Activated CD4-positive, alpha-beta T cell treated with anti-CD3 and anti-CD28 coated beads, Interleukin-2, Interleukin-6, amounts not matched to agents 100 ng/mL and 50 ng/mL, durations not matched to agents 16 hours and 8 hours (primary cell): Measurements from ENCODE around the gene HSPA12A.

Experiments used
- DNase-seq: peaks from one replicate; pipeline ENCODE4 v3.0.0-alpha.2; 2020

HSPA12A gene

DNA sequence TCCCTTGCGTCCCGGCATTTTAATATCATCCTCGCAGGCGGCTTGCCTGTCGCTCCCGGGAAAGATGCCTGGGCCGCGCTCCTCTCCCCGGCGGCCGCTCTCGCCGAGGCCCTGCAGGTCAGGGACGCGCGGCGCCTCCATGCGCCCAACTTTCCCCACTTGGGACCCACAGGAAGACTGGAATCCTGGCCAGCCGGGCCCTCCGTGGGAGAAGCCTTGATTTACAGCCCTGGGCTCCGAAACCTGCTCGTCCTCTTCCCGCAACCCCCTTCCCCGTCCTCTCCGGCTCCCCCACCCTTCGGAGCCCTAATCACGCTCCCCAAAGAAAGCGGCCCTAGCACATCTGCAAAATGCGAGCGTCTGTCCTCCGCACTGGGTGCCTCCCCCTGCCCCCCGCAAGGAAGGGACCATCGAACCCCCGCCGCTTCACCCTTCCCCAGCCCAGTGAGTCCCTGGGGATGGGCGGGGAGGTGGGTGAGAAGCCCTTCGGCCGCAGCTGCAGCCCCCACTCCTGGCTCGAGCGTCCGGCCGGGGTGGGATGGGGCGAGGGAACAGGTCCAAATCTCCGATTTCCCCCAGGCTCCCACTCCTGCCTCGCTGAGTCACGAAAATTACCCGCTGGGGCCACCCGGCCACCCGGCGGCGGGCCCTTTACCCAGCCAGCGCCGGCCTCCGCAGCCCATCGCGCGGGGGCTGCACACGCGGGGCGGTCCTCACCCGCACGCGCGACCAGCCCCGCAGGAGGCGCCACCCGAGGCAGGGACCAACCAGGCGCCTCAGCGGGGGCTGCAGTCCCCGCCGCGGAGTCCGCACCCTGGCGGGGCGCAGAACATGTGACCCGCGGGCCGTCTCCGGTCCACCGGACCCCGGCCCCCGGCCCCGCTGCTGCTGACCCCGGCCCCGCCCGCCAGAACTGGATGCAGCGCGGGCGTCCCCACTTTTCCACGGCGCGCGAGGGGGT, 695 bp downstream of the HSPA12A start:
- DNase-seq = no peak

DNA sequence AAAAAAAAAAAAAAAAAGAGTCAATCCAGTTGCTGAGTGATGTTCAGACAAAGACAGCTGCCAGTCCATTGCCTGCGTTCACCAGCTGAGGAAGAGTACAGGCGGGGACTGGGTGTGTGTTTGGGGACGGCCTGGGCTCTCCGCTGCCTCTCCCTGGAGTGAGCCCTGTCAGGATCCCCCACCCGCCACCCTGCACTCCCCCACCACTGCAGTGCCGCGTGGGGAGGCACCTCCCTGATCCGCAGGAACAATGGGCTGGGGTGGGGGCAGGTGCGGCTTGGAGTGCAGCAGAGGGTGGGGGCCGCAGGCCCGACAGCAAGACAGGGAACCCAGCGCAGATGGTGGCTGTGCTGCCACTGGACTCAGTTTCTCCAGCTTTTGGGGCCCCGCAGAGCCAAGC, 1.4 kb downstream of the HSPA12A start:
- no peak for DNase-seq

DNA sequence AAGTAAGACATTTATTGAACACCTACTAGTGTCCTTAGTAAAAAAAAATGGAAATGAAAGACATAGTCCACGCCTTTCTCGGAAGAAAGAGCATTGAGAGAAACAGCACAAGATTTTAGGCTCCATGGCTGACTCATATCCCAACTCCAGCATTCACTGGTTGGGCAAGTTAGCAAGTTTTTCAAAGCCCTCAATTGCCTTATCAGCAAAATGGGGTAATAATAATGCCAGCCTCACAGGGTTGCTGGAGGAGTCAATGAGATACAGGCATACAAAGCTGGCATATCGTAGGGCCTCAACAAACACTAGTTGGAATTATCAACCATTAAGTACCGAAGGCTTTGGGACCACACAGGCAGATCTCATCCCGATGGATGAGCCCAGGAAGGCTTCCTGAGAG, 4.0 kb downstream of the HSPA12A start:
- DNase-seq = no peak

DNA sequence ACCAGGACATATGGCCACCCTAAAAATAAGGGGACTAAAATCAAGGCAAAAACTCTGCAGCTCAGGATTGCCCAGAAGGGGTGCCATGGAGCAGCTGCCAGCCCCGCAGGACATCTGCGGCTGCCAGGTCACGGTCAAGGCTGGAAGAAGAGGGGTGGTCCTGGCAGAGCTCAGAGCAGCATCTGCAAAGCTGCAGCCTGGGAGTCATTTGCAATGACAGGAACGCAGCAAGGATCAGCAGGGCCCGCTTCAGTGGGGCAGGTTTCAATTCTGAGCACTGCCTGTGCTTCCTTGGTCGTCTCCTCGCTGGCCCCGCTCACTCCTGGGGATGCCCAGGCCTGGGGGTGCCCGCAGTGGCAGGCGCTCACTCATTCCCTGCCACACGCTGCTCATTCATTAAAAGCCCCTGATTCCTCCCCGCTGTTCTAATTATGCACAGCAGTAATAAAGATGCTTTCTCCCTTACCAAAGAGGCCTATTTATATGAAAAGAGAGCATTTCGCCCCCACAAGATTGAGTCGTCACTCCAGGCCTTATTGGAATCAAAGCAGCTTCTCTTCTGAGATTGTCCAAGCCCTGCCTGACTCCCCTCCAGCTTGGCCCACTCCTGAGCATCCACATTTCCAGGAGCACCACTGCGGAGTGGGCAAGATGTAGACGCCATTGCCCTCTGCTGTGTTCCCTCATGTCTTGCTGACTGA, 4.6 kb downstream of the HSPA12A start:
- no peak for DNase-seq

DNA sequence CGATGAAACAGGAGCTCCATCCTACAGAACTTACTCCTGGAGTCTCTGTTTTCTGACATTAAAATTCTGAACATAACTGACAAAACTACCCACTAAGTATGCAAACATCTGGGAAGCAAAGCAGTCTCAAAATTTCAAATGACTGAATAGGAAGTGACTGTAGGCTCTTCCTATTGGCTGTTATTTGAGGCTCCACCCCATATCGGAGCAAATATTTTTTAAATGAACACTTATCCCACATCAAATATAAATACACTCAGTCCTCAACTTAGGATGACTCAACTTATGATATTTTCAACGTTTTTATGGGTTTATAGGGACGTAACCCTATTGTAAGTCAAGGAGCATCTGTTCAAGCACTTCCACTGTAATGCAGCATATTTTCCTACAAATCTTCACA, 8.8 kb downstream of the HSPA12A start:
- DNase-seq = no peak

DNA sequence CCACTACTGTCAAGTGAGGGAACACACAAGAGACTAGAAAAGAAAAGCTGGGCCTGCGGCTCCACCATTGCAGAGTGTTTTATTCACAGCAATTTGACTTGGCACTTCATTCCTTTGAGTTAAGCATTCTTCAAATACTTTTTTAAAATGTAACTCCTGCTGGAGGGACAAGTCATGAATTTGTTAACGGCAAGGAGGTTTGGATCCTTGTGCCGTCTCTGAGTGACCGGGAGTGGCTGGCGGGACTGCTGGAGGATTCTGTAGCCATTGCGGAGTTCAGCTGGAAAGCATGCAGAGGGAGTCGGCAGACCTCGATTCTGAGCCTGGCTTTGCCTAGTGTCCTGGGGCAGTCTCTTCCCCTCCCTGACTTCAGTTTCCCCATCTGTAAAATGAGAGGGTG, 9.8 kb downstream of the HSPA12A start:
- DNase-seq = no peak

DNA sequence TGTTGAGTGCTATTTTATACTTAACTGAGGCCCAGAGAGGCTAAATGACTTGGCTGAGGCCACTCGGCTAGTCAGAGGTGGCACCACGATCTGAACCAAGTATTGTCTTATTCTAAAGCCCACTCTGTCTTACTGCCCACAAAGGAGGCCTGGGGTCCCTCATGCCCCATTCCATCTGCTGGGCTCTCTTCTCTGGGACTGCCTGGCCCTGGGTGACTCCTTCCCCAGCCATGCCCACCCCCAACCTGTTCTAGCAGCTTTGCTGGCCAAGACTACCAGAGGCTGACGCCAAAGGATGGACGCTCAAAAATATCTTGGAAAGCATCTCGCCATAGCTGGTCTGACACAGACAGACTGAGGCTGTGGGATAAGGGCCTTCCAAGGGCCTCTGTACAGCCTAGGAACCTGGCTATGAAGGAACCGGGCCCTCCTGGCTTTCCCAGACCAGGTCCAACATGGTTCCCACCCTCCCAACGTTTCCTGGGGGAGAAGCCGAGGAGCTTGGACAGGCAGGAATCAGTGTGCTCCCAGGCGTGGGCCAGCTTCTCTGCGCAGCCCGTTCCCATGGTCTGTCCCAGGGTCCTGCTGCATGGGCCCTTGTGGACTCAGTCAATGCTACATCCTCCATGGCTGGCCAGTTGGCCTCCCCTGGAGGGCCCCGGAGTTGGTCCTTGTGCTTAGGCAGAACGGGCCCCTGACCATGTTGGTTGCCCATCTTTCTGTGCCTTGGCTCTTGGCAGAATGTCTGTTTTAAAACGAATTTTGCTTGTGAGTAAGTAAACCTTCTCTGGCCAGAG, 11.7 kb downstream of the HSPA12A start:
- DNase-seq = no peak

DNA sequence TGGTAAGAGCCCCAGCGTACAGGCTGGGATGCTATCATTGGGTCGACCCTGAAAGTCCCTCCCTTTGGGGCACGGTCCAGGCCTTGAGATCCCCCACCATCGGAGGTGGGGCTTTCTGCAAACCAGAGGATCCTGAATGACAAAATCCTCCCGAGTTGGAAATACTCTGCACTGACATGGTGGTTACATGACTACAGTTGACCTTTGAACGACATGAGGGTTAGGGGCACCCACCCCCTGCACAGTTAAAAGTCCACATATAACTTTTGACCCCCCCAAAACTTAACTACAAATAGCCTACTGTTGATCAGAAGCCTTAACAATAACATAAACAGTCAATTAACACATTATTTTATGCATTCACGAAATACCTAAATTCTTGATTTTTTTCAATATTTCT, 13.1 kb downstream of the HSPA12A start:
- DNase-seq = no peak

DNA sequence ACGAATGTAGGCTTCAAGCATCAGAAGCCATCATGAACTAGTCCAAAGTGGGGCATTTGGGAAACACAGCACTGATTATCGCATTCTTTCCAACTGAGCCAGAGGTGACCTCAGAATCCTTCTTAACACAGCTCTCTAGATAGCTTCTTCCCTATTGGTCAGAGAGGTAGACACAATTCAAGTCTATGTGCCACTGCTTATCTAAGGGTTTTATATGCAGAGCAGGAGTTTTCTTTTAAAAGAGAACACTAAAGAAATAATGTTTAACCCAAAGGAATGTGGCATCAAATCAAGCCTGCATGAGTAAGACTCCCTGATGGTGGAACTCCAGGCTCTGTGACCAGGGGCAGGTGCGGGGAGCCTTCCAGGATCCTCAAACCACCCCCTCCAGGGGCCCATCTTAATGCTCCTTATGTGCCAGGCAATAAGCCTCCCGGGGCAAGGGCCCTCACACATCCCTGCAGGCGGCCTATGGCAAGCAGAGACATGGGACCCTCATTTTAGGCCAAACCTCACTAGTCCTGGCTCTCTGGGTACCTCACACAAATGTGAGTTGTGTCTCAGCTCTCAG, 13.8 kb downstream of the HSPA12A start:
- DNase-seq = no peak

DNA sequence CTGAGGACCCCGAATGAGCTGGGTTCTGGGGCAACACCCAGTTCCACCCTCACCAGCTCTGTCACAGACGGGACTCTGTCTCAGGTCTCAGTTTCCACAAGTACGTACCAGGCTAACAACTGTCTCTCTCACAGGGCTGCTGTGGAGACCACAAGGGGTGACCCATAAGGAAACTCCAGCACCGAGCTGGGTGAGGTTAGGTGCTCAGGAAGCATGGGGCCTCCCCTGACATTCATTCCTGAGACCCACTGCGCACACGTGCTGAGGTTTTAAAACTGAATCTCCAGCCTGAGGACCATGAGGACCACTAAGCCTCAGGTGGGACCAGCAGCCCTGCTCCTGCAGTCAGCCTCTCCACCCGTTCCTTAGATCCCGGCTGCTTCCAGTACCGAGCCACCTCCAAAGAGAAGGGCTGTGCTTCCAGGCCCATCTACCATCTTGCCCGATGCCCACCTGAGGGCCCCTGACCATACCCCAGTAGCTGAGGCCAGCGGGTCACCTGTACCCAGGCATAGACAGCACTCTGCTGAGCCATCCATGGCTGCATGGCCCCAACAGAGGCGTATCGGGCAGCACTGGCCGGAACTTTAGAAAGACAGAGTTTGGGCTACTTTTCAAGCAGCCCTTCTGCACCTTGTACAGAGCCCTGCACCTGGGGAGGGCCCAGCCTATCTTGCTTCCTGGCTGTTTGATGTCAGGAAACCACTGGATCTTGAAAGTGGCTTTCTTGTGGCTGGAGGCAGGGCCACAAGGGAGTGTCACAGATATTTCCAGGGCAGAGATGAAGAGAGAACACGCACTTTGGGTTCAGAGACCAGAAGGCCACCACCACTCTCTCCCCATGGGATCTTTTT, 18.7 kb downstream of the HSPA12A start:
- peak; percentile 28 for DNase-seq

DNA sequence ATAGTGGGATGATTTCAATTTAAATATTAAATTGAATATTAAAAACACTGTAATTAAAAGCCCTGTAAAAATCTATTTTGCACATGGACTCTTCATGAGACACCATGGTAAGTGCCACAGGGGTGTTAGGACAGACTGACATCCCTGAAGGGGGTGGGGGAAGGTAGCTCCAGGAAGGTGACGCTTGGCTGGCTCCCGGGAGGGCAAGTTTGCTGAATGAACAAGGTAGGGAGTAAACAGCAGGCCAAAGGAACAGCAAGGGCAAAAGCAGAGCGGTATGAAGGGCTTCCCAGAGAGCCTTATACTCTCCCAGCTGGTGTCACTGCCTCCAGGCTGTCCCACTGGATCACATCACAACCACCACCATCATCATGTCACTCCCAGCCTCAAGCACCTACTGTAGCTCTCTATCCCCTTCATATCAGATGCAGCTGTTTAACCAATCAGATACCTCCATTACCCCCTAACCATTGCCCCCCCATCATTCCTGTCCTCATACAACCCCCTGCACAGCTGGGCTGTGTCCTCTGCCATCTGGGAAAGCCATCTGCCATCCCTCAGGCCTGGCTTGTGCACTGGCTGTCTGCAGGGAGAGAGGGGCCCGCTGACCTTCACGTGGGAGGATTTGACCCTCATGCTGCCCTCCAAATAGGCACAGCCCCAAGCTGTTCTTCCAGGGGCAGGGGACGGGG, 19.5 kb downstream of the HSPA12A start:
- no peak for DNase-seq

DNA sequence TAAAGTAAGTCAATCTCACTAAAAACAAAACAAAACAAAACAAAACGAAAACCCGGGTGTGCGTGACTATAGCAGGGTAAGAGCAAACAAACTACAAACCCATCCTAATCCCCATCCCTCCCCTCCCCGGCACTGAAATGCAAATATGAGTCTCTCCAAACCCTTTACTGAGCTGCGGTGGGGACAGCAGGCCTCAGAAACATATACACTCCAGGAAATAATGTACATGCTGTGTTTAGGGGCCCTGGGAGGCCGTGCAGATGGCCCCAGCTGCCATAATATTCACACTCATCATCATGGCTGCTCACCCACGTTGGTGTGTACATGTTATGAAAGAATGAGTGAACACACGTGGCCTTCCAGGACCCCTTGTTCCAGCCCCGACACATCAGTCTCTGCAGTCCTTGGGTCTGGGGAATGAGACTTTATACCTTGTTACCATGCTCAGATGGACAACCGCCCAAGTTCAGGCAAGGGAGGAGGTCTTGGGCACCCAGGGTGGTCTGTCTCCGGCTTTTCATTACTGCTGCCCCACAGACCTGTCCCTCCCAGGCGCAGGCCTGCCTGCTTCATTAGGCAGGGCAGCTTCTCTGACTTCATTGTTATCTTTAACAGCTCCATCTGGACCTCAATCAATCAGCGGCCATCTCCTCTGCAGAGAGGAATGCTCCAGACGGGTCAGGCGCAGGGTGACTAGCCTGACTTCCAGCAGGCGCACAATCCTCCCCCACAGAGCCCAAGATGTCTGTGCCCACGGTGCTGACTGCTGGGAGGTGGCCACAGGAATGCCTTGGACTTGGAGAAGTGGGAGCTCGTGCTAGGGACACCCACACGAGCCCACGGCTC, 20.6 kb downstream of the HSPA12A start:
- no peak for DNase-seq

DNA sequence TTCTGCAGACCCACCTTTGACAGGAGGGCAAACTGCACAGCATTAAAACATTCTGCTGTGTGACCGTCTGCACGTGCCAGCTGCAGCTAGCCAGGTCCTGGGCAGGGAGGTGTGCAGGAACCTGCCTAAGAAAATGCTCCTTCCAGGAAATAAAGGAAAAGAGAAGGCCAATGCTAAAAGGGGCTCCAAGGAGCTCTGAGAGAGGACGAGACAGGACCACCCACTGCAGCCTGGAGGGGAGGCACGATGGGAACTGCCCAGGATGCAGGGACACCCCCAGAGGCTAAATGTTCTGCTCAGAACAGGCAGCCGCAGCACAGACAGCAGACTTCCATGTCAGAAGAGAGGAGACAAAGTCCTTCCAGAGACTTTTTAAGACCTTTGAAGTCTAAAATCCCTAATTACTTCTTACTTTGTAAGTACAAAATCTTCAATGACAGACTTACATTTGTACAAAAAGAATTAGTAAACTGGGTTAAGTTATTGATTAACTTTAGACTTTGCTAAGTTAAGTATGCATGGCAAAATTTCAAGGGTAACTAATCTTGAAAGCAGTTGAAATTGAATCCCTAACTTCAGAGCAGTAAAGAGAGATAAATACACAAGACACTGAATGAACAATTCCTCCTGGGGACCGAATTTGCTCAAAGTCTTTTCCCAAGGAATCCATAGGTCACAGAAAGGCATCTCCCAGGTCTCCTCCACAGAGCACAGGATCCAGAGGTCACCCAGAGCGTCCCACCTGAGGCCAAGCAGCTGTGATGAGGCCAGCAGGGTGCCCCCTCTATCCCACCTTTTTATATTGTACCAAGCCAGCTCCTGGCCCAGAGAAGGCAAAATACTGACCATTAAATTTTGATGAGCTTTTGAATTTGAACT, 21.5 kb downstream of the HSPA12A start:
- DNase-seq = no peak

DNA sequence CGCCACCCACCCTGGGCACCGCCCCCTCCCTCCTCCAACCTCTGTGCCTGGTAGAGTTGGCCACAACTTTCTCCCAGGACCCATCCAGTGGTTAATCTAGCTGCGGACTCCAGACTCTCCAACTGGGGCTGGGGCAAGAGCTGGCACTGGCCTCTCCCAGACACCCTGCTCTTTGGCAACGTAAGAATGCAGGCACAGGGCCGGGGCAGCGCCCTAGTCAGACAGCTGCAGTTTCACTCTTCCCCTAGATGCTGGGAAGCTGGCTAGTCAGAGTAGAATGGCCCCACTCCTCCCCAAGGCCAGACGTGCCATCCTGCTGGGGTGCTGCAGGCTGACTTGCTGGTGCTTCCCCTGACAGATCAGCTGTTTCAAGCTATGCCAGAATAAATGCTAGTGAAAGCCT, 22.1 kb downstream of the HSPA12A start:
- DNase-seq = no peak

DNA sequence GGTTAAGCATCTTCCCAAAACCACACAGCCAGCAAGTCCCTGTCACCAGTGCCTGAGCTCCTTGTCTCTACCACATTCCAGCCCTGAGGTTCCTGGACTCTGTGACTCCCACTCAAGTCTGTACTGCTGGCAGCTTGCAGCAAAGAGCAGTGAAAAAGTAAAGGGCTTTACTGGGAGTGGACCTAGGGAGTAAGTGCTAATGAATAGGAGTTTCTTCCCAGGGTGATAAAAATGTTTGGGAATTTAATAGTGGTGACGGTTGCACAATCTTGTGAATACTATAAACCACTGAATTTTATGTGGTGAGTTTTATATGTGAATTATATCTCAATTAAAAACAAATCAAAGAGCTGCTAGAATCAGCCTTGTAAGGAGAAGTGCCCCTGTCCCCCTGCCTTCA, 22.6 kb downstream of the HSPA12A start:
- no peak for DNase-seq

DNA sequence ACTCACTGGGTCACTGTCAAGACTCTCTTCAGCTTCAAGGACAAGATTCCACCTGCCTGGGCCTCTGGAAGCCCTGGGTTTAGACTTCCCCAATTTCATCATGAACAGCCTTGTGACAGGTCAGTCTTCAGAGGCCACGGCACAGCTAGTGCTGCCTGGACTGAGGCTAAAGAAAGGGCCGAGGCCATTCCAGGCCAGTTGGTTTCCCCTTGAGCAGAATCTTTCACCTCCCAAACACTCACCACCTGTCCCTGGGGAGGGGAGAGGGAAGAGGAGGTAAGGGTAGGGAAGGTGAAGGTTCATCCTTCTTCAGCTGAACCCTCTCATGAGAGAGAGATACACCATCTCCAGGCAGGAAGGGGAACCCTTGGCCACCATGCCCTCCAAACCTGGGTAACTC, 24.3 kb downstream of the HSPA12A start:
- DNase-seq = no peak

DNA sequence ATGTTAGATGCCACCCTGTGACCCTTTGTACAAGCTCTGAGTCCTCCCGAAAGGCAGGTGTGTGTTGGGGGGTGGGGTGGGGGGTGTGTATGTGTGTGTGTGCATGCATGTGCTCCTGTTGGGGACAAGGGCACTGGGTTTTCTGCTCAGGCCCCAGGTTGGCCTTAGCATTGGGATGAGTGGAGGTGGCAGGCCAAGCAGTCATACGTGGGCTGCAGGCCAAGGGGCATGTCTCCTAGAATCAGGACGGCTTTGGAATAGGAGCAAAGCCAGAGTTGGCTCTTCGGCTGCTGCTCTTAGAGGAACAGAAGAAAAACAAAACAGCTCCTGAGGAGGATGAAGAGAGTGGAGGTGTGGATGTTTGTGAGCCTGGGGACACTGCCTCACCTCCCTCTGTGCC, 26.0 kb downstream of the HSPA12A start:
- DNase-seq = no peak

DNA sequence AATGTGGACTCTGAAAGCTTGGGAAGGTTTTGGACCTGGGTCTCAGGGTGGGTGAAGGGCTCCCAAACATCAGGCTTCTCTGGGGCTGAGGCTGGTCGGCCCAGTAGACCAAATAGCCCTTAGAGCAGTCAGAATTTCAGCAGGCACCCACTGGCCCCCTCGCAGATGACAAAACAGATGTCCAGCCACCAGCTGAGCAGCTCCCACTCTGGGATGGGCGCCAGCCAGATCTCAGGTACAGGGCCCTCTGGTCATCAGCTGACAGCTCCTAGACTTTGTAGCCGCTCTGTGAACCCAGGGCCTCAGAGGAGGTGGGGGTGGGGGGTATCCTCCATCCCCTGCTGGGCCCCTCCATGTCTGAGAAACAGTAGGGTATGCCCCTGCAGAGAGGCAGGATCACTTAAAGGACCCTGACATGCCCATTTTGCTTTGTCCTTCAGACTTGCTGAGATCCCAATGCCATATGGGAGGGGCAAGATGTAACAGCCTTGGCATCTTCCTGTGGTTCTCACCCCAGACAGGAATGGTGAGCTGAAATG, 26.5 kb downstream of the HSPA12A start:
- DNase-seq = no peak

DNA sequence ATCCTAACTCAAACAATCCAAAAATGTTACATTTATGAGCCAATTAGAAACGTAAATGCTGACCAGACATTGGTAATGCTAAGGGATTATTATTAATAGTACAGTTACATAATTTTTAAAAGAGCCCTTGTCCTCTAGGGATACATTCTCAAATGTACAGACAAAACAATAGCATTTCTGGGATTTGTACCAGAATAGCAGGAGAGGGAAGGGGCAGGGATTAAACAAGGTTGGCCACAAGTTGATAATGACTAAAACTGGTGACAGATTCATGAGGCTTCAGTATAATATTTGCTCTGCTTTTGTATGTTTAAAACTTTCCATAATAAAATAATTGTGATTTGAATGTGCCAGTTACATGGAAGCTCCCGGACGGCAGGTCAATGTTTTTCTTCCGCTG, 27.0 kb downstream of the HSPA12A start:
- no peak for DNase-seq
